LoVo (cell line): Measurements from ENCODE around the gene SEZ6L.
"Not testable (repeated sequence)": the region's sequence is repeated elsewhere in the genome, so short reads cannot be mapped to it uniquely, and the experiment has no call there.

ENCODE experiments used
- DNase-seq: peaks from one replicate; pipeline ENCODE4 v3.0.0-alpha.2; 2016; ENCODE audit warnings: low spot score

The SEZ6L gene

GRCh38 chr22:26383968-26384556 is 214.8 kb downstream of the SEZ6L start:
- DNase-seq: no peak

- DNase-seq: no peak
Observed at GRCh38 chr22:26385164-26385563, 215.9 kb downstream of the SEZ6L start.

DNA sequence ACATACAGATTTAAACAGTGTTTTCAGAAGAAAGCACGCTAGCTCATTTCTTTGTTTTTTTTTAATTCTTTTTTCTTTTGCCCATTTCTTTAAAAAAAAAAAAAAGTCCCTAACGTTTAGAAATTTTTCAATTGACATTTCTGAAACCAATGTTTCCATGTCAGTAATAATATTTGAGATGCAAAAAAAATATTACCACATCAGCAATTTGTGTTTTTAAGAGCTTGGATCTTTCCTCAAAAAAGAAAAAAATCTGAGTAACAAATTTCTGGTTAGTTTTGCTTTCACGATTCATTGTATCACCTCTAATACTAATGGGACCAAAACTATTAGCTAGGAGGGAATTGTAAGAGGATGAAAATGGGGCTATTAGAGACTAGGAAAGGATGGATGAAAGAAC is 219.9 kb downstream of the SEZ6L start:
- DNase-seq: no peak

- no peak for DNase-seq
Observed at GRCh38 chr22:26391091-26391490, 221.8 kb downstream of the SEZ6L start.

GRCh38 chr22:26391623-26392022 is 222.4 kb downstream of the SEZ6L start:
- no peak for DNase-seq

DNA sequence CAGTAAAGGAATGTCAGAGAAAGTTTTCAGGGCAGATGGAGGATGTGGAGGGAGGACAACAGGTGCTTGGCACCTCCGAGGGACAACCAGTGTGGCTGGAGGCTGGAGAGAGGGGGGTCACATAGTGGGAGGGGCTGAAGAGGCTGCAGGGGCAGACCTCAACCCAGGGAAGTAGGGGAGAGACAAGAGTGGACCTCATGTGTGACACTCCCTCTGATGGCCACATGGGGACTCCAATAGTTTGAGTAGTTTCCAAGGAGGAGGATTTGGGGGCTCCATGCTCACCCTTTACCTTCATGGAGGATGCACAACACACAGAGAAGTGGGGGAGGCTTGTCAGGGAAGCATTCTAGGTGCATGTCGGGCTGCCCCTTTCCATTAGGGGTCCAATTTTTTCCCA is 224.7 kb downstream of the SEZ6L start:
- no peak for DNase-seq

GRCh38 chr22:26394777-26395176 is 225.5 kb downstream of the SEZ6L start:
- no peak for DNase-seq

DNA sequence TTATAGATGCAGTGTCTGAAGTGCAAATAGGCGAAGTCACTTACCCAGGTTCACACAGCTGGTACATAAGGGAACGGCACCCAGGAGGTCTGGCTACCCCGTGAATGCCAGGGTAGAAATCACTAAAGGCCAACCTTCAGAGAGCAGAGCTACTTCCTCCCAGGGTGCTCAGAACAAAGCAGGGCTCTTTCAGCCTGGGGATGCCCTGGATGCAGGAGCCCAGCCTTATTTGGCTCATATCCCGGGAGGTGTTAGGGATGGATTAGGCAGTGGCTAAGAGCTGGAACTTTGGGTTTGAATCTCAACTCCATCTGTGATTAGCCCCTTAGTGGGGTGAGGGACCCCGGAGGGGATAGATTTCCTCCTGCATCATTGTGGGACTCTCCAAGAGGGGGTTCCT is 226.7 kb downstream of the SEZ6L start:
- DNase-seq: no peak

- DNase-seq: peak; percentile 51
Observed at GRCh38 chr22:26398741-26399153, 229.5 kb downstream of the SEZ6L start.

DNA sequence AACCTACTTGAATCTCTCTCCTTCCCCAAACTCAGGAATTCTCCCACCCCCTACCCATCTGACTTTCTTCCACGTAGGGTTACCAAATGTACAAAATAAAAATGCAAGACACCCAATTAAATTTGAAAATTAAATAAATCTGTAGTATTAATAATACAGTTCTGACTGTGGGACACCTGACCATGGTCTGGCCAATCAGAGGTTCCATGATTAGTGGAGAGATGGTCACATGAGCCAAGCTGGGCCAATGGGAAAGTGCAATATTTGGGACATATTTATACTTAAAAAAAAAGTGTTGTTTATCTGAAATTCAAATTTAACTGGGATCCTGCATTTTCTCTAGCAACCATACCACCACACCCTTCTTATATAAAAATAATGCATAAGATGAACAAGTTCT is 230.0 kb downstream of the SEZ6L start:
- DNase-seq: no peak

GRCh38 chr22:26401726-26402125 is 232.5 kb downstream of the SEZ6L start:
- no peak for DNase-seq

- DNase-seq: no peak
Observed at GRCh38 chr22:26404851-26405421, 235.7 kb downstream of the SEZ6L start.

DNA sequence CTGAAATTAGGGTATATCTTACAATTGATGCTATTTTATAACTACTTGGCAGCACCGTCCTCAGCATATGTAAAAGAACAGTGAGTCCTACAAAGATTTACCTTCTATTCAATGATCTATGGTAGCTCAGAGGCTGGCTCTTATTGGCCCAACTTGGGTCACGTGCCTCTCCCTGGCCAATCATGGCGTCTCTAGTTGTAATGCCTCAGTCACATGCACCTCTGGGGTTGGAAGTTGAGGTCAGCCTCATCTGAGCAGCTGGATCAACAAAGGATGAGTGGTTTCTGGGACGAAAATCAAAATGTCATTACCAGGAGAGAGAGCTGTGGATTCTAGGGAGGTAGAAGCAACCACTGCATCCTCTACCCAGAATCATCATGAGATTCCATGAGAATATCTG is 236.9 kb downstream of the SEZ6L start:
- DNase-seq: no peak

DNA sequence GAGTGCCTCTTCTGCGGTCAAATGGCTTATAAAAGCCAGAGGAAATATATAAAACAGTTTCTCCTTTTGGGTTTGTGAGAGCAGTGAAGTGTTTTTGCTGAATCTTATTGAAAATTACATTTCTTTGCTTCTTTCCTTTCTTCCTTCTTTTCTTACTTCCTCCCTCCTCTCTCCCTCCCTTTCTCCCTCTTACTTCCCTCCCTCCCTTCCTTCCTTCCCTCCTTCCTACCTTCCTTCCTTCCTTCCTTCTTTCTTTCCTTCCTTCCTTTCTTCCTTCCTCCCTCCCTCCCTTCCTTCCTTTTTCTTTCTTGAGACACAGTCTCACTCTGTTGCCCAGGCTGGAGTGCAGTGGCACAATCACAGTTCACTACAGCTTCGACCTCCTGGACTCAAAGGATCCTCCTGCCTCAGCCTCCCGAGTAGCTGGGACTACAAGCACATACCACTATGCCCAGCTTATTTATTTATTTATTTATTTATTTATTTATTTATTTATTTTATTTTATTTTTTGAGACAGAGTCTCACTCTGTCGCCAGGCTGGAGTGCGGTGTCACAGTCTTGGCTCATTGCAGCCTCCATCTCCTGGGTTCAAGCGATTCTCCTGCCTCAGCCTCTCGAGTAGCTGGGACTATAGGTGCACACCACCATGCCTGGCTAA is 239.4 kb downstream of the SEZ6L start:
- not testable (repeated sequence) for DNase-seq

GRCh38 chr22:26409719-26410335 is 240.6 kb downstream of the SEZ6L start:
- no peak for DNase-seq

GRCh38 chr22:26410386-26410785 is 241.1 kb downstream of the SEZ6L start:
- no peak for DNase-seq

DNA sequence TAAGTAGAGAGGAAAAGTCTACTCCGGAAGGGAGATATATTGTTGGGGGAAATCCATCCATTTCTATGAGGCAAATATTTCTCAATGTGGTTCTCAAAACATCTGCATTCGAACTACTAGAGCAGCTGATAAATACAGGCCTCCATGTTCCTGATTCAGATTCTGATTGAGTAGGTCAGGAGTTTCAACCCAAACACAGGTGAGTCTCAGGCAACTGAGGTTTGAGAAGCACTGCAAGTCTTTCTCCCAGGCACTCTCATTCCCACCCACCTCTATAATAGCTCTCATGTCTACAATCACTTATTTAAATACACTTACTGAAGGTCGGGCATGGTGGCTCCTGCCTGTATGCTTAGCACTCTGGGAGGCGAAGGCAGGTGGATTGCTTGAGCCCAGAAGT is 245.1 kb downstream of the SEZ6L start:
- no peak for DNase-seq

- no peak for DNase-seq
Observed at GRCh38 chr22:26416256-26416655, 247.0 kb downstream of the SEZ6L start.

DNA sequence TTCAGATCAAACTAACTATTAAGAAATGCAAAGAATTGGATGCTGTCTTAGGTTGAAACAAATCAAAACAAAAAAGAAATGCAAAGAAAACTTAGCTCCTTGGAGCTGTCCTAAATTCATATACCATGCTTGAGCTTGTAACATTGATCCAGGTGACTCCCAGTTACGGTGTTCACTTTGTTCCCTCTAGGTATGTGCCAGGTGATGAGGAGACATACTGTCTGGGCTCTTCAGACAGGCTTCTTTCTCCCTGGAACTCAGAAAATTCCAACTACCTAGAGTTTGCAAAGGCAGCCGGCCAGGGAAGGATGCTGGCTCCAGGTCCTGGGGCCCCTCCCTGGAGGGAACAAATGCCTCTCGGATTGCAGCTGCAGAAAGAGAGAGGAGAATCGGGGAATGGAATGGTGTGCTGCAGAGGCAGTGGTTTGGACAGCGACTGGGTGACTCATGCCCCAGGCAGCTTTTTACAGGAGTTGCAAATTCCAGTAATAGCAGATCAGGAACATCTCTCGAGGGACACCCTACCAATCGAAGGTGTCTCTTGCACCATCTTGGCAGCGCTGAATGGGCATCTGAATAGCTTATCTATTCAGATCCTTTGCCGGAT is 247.5 kb downstream of the SEZ6L start:
- peak; percentile 46 for DNase-seq

- DNase-seq: no peak
Observed at GRCh38 chr22:26417406-26417805, 248.1 kb downstream of the SEZ6L start.

DNA sequence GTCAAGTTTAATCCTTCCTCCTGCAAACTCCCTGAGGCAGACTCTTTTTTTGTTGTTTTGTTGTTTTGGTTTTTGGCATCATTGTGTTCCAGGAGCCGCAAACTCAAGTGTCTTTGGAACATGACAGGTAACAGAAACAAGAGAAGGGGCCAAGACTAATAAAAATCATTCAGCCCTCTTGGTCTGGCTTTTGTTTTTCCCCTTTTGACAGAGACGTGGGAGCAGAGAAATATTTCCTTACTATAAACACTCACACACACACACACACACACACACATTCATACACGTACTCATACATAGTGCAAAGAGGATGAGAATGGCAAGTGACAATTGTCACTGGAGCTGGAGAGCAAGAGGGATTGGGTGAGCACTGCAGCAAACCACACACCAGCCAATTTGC is 249.4 kb downstream of the SEZ6L start:
- DNase-seq: no peak

DNA sequence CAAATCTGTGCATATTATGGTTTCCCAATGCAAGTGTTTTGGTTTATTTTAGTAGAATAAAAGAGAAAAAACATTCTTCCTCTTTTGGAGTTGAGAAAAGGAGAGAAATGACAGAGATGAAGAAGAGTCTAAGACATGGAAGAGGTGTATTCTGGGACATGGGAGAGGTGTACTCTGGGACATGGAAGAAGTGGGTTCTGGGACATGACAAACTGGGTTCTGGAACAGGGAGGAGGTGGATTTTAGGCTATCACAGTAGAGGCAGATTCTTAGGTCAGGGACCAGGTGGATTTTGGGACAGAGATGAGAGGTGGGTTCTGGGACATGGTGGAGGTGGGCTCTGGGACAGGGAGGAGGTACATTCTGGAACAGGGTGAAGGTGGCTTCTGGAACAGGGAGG is 257.7 kb downstream of the SEZ6L start:
- DNase-seq: no peak
